GM18858 (cell line): ENCODE results near the gene TIMM29.
"Not testable (repeated sequence)": the region's sequence is repeated elsewhere in the genome, so short reads cannot be mapped to it uniquely, and the experiment has no call there.

Experiments
- ATAC-seq: cut with Tn5 transposase; IDR thresholded peaks from one replicate; pipeline ENCODE4 v1.9.1; 2021; ENCODE audit not compliant: unreplicated experiment

The TIMM29 gene

GRCh38 chr19:10936661-10937084 lies 8.1 kb downstream of the TIMM29 start:
- no peak for ATAC-seq

DNA sequence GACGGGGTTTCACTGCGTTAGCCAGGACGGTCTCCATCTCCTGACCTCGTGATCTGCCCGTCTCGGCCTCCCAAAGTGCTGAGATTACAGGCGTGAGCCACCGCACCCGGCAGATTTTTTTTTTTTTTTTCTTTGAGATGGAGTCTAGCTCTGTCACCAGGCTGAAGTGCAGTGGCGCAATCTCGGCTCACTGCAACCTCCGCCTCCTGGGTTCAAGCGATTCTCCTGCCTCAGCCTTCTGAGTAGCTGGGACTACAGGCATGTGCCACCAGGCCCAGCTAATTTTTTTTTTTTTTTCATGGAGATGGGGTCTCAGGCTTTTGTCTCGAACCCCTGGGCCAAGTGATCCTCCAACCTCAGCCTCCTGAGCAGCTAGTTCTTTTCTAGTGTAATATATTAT lies 13.0 kb downstream of the TIMM29 start:
- ATAC-seq: not testable (repeated sequence)

GRCh38 chr19:10943412-10943811 lies 14.8 kb downstream of the TIMM29 start:
- not testable (repeated sequence) for ATAC-seq

DNA sequence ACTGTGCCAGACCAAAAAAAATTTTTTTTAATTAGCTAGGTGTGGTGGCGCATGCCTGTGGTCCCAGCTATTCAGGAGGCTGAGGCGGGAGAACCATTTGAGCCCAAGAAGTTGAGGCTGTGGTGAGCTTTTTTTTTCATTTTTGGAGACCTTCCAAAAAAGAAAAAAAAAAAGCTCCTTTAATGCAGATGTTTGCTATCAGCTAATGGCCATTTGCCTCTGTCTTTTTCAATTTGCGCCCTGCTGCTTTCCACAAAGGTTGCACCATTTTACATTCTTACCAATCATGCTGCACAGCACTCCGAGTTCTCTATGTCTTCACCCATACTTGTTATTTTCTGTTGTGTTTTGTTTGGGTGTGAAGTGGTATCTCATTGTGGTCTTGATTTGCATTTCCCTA lies 16.7 kb downstream of the TIMM29 start:
- no peak for ATAC-seq

- ATAC-seq: no peak
Measured at GRCh38 chr19:10946958-10947657, 18.5 kb downstream of the TIMM29 start.

GRCh38 chr19:10952809-10953208 lies 24.2 kb downstream of the TIMM29 start:
- ATAC-seq: no peak

DNA sequence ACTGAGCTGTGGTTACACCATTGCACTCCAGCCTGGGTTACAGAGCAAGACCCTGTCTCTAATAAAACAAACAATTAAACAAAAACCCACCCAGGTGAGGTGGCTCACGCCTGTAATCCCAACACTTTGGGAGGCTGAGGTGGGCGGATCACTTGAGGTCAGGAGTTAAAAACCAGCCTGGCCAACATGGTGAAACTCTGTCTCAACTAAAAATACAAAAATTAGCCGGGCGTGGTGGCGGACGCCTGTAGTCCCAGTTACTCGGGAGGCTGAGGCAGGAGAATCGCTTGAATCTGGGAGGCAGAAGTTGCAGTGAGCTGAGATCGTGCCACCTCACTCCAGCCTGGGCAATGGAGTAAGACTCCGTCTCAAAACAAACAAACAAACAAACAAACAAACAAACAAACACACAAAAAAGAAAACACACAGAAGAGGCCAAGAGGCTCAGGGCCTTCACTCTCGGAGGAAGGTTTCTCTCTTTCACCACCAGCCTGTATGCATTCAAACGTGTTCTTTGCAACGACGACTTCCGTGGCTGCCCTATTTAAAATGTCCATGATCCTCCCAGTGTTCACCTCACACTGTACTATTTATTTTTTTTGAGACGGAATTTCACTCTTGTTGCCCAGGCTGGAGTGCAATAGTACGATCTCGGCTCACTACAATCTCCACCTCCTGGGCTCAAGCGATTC lies 30.8 kb downstream of the TIMM29 start:
- not testable (repeated sequence) for ATAC-seq

GRCh38 chr19:10960314-10961072 lies 31.9 kb downstream of the TIMM29 start, which contains the start of gene SMARCA4:
Gene SMARCA4 (plus strand): TSS chr19:10961030. CDS start chr19:10984152, 23,122 bp downstream.
- peak; percentile 62 for ATAC-seq

- peak; percentile 18 for ATAC-seq
Measured at GRCh38 chr19:10961073-10961860, 32.7 kb downstream of the TIMM29 start.

GRCh38 chr19:10962863-10963262 lies 34.3 kb downstream of the TIMM29 start:
- no peak for ATAC-seq

GRCh38 chr19:10963865-10964264 lies 35.3 kb downstream of the TIMM29 start:
- no peak for ATAC-seq

GRCh38 chr19:10964903-10965302 lies 36.3 kb downstream of the TIMM29 start:
- ATAC-seq: no peak

- ATAC-seq: no peak
Measured at GRCh38 chr19:10965398-10965797, 36.8 kb downstream of the TIMM29 start.

- no peak for ATAC-seq
Measured at GRCh38 chr19:10966809-10967208, 38.2 kb downstream of the TIMM29 start.

DNA sequence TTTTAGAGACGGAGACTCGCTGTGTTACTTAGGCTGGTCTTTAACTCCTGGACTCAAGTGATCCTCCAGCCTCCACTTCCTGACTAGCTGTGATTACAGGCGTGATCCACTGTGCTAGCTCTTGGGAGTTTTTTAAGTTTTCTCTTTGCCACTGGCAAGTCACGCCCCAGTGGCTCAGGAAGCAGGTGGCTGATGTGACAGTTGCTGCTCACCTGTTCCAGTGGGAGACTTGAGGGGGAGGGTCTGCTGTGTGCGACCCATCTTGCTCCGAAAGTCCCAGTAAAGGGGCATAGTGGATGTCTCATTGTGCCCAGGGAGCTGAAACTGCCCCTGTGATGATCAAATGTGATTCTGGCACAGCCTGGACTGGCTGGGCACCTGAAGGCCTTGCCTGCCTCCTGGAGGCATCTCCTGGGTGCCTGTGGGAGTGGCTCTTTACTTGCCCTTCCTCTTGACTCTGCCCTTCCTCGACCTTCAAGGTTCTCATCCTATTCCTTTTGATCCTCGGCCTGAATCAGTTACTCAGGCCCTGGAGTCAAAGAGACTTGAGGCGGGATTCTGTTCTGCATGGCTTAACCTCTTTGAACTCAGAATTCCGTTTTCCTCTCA lies 40.0 kb downstream of the TIMM29 start:
- no peak for ATAC-seq

- ATAC-seq: no peak
Measured at GRCh38 chr19:10971107-10971726, 42.6 kb downstream of the TIMM29 start.

- ATAC-seq: no peak
Measured at GRCh38 chr19:10975374-10976130, 46.9 kb downstream of the TIMM29 start.

DNA sequence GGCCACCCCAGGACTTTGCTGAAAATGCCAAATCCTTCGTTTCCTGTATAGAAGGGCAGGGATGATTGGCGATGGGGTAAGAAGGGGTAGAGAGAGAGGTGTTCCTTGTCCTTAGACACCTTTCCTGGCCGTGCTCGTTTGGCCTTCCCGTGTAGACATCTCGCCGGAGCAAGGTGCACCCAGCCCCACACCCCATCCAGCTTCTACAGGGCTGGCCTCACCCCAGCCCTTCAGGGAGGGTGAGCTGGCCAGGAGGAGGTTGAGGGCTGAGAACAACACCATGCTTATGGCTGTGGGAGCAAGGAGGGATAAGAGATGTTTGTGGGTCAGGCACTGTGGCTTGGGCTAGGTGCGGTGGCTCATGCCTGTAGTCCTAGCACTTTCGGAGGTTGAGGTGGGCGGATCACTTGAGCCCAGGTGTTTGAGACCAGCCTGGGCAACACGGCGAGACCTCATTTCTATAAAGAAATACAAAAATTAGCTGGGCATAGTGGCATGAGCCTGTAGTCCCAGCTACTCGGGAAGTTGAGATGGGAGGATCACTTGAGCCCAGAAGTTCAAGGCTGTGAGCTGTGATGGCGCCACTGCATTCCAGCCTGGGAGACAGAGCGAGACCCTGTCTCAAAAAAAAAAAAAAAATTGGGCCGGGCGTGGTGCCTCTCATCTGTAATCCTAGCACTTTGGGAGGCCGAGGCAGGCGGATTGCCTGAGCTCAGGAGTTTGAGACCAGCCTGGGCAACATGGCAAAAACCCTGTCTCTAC lies 47.7 kb downstream of the TIMM29 start:
- no peak for ATAC-seq

DNA sequence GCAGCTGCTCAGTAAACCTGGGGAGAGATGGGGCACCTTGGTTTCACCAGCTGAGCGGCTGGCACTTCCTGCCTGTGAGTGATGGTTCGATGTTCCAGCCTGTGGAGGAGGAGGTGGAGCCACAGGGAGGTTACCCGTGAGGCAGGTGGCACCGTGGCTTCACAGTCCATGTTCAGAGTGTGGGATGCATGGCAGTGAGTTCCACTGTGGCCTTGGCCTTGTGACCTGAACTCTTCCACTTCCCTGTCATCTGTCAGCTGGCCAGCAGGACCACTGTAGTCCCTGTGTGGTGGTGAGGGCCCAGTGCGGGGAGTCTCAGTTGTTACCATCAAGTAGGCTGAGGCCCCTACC lies 49.1 kb downstream of the TIMM29 start:
- ATAC-seq: no peak
